Ectodermal cell (in vitro differentiated cells): ENCODE data around the gene GJD3.

Experiments used
- H3K27ac ChIP-seq: 2 replicates; pipeline ENCODE4 v1.7.0; 2013; ENCODE audit warnings: mild to moderate bottlenecking, low read depth, low read length; ENCODE audit not compliant: insufficient read depth, poor library complexity, severe bottlenecking
- H3K27me3 ChIP-seq: 2 replicates; pipeline ENCODE4 v1.7.0; 2013; ENCODE audit warnings: mild to moderate bottlenecking, low read length; ENCODE audit not compliant: insufficient read depth, control insufficient read depth, poor library complexity, severe bottlenecking
- H3K36me3 ChIP-seq: one replicate; pipeline ENCODE4 v1.7.0; 2013; ENCODE audit warnings: low read length; ENCODE audit not compliant: control insufficient read depth, insufficient read depth
- H3K4me1 ChIP-seq: one replicate; pipeline ENCODE4 v1.7.0; 2013; ENCODE audit warnings: low read length; ENCODE audit not compliant: control insufficient read depth, insufficient read depth
- H3K4me3 ChIP-seq: 2 replicates; pipeline ENCODE4 v1.7.0; 2013; ENCODE audit warnings: low read depth, low read length, control low read depth; ENCODE audit not compliant: insufficient read depth
- H3K9me3 ChIP-seq: 2 replicates; pipeline ENCODE4 v1.7.0; 2013; ENCODE audit warnings: mild to moderate bottlenecking, low read length, moderate library complexity; ENCODE audit not compliant: control insufficient read depth
- WGBS, 2 experiments: methylation state at CpG; one replicate each; pipeline ENCODE4 v1.1.7; 2013; ENCODE audit warnings: missing lambda C conversion rate in 2 of 2; 5-methylcytosine and 5-hydroxymethylcytosine counted together

GJD3 gene

GRCh38 chr17:40338941-40339649 lies 25.4 kb downstream of the GJD3 start:
- 86 to 90% methylated on average over 12 to 13 of the region's 13 CpGs for WGBS, 2 experiments
- Histone ChIP-seq H3K36me3 (no peaks in the 10 kb centered on the region), H3K9me3 (no peaks in the 10 kb centered on the region), H3K27me3 (peaks cover 48% of the 10 kb centered on the region), H3K27ac (no peak overlapping the region), H3K4me3 (no peak overlapping the region), H3K4me1 (peaks cover 22% of the 10 kb centered on the region)

DNA sequence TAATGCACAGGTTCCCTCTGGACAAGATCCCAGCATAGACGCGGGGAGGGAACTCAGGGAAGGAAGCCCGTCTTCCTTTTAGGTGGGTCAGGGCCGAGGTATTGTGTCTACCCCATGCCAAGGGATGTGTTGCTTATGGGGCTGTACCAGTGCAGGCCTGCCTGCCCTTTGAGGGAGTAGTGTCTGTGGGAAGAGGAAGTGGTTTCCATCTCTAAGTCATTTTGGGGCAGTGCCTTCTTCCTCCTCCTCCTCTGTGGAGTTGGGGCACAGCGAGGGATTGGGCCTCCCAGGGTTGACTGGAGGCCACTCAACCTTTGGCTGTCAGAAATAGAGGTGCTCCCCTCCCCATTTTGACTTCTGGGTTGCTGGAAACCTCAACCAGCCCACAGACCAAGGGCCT lies 26.5 kb downstream of the GJD3 start:
- peaks cover 37% of the 10 kb centered on the region for H3K27me3 ChIP-seq

DNA sequence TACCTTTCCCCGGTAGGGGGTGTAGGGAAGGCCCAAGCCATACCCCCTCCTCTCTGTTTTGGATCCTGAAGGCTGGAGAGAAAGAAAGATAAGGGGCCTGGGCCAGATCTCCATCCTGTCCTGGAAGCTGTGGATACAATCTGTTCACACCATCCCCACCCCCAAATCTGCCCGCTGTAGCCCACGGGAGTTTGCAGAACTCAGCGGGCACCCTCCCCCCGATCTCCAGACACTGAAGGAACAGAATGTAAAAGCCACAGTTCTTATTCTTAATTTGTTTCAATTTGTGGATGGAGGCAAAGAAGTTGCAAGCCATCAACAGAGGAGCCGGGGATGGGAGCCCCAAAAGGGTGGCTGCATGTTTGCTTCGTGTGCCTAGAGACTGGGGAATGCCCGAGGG lies 27.2 kb downstream of the GJD3 start:
- no peak overlapping the region for H3K4me3 ChIP-seq
- 76 to 83% methylated on average over 7 to 8 of the region's 8 CpGs for WGBS, 2 experiments
- H3K9me3 ChIP-seq = no peaks in the 10 kb centered on the region
- H3K4me1 ChIP-seq = peaks cover 5% of the 10 kb centered on the region
- H3K27me3 ChIP-seq = peaks cover 30% of the 10 kb centered on the region
- H3K27ac ChIP-seq = no peak overlapping the region
- no peaks in the 10 kb centered on the region for H3K36me3 ChIP-seq

More for the DNA sequence above, 26.5 kb downstream of the GJD3 start:
- H3K4me1 ChIP-seq = peaks cover 12% of the 10 kb centered on the region
- H3K4me3 ChIP-seq = no peak overlapping the region
- H3K27ac ChIP-seq = no peak overlapping the region
- no peaks in the 10 kb centered on the region for H3K36me3 ChIP-seq
- H3K9me3 ChIP-seq = no peaks in the 10 kb centered on the region
- 93 to 94% methylated on average over 5 of the region's 5 CpGs for WGBS, 2 experiments

DNA sequence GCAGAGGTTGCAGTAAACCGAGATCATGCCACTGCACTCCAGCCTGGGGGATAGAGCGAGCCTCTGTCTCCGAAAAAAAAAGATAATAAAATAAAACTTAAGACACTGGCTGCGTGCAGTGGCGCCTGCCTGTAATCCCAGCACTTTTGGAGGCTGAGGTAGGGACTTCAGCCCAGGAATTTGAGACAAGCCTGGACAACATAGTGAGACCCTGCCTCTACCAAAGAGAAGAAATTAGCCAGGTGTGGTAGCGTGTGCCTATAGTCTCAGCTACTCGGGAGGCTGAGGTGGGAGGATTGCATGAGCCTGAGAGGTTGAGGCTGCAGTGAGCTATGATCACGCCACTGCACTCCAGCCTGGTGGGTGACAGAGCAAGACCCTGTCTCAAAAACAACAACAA lies 28.9 kb downstream of the GJD3 start:
- H3K27me3 ChIP-seq = peaks cover 17% of the 10 kb centered on the region
- 92 to 95% methylated on average over 8 of the region's 8 CpGs for WGBS, 2 experiments
- no peaks in the 10 kb centered on the region for H3K9me3 ChIP-seq
- H3K4me1 ChIP-seq = peaks cover 4% of the 10 kb centered on the region
- H3K27ac ChIP-seq = no peak overlapping the region
- H3K4me3 ChIP-seq = no peak overlapping the region
- no peaks in the 10 kb centered on the region for H3K36me3 ChIP-seq

DNA sequence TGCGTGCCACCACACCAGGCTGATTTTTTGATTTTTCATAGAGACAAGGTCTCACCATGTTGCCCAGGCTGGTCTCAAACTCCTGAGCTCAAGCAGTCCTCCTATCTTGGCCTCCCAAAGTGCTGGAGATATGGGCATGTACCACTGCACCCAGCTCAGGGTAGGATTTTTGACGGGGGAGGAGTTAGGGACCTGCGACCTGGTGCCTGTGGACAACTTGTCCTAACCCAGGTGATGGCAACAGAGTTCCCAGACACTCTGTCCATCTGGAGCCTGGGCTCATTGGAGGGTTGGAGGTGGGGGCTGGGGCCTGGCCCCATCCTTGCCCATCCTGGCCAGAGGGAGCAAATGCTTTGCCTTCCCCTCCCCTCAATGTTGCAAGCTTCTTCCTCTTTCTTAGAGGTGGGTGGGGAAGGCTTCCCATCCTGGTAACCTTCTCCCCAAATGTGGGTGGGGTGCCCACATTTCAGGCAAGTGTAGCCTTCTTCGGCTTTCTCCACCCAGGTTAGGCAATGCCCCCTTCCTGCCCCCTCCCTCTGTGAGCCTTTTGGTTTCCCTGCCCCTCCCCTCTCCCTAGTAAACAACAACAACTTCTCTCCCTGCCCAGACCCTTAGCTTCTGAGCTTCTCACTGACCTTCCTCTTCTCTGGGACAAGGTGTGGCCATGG lies 30.6 kb downstream of the GJD3 start:
- Histone ChIP-seq H3K4me1 (peaks cover 4% of the 10 kb centered on the region), H3K36me3 (no peaks in the 10 kb centered on the region), H3K4me3 (no peak overlapping the region), H3K27me3 (no peaks in the 10 kb centered on the region), H3K9me3 (no peaks in the 10 kb centered on the region), H3K27ac (no peak overlapping the region)
- 97% methylated on average over 4 of the region's 4 CpGs for WGBS, 2 experiments

GRCh38 chr17:40331743-40332641 lies 32.5 kb downstream of the GJD3 start:
- Histone ChIP-seq H3K9me3 (no peaks in the 10 kb centered on the region), H3K4me1 (peaks cover 4% of the 10 kb centered on the region), H3K4me3 (no peak overlapping the region), H3K36me3 (no peaks in the 10 kb centered on the region), H3K27me3 (no peaks in the 10 kb centered on the region), H3K27ac (no peak overlapping the region)
- WGBS, 2 experiments = 85 to 88% methylated on average over 21 to 22 of the region's 22 CpGs

DNA sequence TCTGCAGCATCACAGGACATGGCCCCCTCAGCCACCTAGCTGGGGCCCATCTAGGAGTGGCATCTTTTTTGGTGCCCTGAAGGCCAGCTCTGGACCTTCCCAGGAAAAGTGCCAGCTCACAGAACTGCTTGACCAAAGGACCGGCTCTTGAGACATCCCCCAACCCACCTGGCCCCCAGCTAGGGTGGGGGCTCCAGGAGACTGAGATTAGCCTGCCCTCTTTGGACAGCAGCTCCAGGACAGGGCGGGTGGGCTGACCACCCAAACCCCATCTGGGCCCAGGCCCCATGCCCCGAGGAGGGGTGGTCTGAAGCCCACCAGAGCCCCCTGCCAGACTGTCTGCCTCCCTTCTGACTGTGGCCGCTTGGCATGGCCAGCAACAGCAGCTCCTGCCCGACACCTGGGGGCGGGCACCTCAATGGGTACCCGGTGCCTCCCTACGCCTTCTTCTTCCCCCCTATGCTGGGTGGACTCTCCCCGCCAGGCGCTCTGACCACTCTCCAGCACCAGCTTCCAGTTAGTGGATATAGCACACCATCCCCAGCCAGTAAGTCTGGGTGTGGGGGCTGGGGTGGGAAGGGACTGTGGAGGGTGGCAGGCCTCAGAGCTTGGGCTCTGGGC lies 33.6 kb downstream of the GJD3 start:
- Histone ChIP-seq H3K27me3 (no peaks in the 10 kb centered on the region), H3K36me3 (no peaks in the 10 kb centered on the region), H3K4me3 (no peak overlapping the region), H3K4me1 (peaks cover 4% of the 10 kb centered on the region), H3K27ac (no peak overlapping the region), H3K9me3 (no peaks in the 10 kb centered on the region)
- 96 to 97% methylated on average over 10 of the region's 10 CpGs for WGBS, 2 experiments

DNA sequence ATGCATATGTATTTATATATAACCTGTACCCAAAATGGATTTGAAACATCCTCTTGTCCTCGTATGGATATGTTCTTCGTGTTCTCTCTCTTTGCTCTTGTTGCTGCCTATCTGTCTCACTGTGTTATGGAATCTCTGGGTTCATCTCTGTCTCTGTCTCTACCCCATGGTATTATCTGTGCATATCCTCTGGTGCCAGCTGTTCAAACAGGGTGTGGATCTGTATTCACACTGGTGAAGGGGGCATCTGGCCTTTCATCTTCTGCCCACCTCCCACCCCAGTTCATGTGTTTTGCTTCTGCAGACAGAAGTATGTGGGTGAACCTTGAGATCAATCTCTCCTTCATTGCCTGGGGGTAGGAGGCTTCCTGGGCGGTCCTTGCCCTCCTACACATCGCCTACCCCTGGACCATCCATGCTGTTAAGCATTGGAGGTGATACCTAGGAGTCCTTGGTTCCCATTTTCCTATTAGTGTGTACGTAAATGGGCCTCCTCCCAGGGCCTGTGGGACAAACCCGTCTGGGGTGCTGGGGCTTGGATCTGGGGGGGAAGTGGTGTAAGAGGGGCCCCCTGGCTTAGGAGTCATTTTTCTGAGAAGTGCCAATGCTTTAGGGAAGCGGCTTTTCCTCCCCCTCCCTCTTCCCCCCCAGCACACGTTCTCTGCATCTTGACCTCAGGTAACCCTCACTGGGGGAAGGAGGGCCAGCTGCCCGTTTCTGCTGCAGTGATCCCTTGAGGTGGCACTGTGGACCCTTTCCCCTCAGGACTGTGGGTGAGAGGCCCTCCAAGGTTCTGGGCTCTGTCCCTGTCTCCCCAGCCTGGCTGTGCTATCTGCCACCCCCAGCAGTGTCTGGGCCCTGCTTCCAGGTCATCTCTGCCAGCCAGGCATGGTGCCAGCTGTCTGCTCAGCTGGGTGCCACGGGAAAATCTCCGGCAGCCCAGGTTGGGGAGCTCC lies 34.4 kb downstream of the GJD3 start:
- Histone ChIP-seq H3K27ac (no peak overlapping the region), H3K9me3 (no peaks in the 10 kb centered on the region), H3K4me3 (no peak overlapping the region), H3K4me1 (peaks cover 4% of the 10 kb centered on the region), H3K36me3 (no peaks in the 10 kb centered on the region), H3K27me3 (no peaks in the 10 kb centered on the region)
- WGBS, 2 experiments = 78 to 80% methylated on average over 11 of the region's 11 CpGs

GRCh38 chr17:40328386-40328766 lies 36.2 kb downstream of the GJD3 start:
- Histone ChIP-seq H3K36me3 (no peaks in the 10 kb centered on the region), H3K4me3 (no peak overlapping the region), H3K27ac (no peak overlapping the region), H3K9me3 (no peaks in the 10 kb centered on the region), H3K4me1 (no peaks in the 10 kb centered on the region), H3K27me3 (no peaks in the 10 kb centered on the region)
- 93 to 100% methylated on average over 1 to 2 of the region's 2 CpGs for WGBS, 2 experiments
